GM21529 (cell line): Measurements from ENCODE around the gene ADAMTS2.

Experiments
- ATAC-seq: cut with Tn5 transposase; IDR thresholded peaks from one replicate; pipeline ENCODE4 v1.9.1; 2021; ENCODE audit not compliant: unreplicated experiment

The ADAMTS2 gene

DNA sequence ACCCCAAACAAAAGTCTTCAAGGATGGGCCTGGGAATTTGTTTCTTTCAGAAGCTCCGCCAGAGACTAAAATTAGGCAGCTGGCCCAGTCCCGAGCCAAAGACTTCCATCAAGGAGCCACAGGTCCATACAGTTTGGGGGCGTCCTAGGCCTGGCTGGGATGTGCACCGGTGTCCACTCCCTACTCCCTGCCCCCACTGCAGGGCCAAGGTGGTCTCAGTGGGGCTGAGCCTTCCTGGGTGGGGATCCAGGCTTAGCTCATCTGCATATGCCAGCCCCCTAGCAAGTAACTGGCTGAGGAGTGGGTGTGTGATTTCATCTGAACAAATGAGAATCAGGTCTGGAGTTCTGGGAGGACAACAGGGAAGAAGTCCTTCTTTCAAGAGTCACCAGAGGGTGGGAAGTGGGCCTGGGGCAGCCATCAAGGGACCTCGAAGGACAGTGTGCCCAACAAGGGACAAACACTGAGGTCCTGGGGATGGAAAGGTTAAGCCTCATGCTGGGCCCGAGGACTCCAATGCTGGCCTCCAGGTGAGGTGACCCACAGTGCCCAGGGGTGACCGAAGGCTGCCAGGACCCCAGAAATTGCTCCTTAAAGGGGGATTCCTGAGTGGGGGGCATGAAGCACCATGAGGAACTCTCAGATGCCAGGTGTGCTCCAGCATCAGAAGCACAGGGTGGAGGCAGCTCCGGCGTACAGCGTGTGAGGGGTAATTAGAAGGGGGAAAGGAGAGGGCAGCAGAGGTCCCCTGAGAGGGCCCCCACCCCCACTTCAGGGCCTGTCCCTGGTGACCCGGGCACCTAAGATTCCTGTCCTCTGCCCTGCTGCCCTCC, 193.8 kb downstream of the ADAMTS2 start:
- ATAC-seq = no peak

DNA sequence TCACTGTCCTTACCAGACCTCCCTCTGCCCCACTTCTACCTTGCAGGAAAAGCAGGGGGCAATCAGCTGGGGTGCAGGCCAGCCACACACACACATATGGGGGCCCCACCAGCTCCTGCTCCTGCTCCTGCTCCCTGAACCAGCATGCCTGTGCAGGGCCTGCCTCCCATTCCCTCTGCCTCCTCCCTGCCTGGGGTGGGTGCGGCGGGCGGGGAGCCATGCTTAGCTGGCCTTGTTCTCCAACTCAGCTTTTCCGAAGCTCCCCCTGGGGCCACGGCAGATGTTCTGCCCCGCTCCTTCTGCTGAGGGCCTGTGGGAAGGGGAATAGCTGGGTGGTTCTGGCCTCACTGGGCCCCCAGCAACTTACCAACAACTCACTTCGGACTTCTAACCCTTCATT, 195.2 kb downstream of the ADAMTS2 start:
- no peak for ATAC-seq

DNA sequence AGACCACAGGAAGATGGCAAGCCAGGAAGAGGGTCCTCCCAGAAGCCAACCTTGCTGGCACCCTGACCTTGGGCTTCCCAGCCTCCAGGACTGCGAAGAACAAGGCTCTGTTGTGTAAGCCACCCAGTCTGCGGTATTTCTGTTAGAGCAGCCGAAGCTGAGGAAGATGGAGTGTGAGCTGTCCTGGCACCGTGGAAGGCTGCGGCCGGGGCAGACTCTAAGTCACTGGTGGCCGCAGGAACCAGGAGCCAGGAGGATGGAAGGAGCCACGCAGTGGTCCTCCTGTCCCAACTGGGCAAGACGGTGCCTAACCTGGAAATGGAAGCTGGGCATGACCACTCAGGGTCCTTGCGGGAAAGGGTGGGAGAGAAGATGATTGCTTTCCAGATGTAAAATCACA, 196.0 kb downstream of the ADAMTS2 start:
- ATAC-seq = no peak

DNA sequence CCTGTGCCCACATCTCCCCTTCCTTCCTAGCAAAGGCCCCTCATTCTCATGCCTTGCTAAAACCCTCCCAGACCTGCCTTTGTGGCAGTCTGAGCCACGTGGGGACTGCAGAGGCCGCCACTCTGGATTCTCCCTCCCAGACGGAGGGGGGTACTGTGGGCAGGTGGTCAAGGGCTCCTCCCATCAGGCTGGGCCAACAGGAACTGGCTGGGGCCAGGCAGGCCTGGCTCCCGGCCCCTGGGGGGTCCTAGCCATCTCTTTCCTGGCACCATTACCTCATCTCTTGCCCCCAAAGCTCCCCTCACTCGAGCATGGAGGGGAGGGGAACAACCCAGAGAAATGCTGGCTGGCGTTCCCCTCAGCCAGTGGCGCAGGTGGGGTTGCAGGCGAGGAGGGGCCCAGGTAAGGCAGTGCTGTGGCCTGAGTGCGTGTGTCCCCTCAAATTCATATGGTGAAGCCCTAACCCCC, 196.5 kb downstream of the ADAMTS2 start:
- no peak for ATAC-seq

DNA sequence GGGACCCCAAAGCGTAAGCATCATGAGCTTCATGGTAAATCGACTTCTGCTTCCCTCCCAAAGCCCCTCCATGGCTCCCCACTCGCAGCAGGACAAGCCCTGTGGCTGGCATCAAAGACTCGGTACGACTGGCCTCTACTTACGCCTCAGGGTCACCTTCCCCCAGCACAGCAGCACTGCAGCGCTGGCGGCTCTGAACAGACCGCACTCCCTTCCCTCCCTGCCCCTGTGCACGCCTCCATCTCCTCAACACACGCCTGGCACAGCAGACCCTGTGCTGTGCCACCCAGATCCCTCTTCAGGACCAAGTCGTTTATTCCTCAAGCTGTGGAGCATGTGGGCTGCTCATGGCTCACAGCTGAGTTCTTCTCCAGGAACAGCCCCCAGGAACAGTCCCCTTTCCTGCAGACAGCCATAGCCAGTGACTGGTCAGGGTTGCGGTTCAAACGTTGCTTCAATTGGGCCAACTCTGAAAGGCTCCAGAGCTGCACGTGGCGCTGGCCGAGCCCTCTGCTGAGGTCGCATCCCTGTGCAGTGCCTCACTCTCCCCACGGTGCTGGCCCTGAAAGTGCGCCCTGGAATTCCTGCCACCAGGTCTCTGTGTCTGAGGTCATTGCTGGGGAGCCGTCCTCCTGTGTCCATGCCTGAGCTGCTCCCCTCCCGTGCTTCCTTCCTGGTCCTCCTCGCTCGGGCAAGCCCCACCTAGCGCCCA, 197.1 kb downstream of the ADAMTS2 start:
- no peak for ATAC-seq

DNA sequence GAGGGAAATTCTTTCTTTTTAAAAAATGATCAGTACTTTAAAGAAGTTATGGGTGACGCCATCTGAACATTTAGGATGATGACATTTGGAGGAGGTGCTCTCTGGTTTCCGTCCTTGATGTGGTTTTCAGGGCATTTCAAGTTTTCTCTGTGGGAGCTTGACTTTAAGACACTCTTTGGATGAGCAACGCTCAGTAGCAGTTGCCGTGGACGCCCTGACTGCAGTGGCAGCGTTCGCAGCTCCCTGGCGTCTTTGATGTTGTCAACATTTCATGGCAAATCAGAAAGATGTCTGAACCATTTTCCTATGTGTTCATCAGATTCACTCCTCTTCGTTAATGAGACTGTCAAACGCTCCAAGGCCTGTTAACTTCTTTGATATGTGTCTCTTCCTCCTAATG, 199.0 kb downstream of the ADAMTS2 start:
- no peak for ATAC-seq

DNA sequence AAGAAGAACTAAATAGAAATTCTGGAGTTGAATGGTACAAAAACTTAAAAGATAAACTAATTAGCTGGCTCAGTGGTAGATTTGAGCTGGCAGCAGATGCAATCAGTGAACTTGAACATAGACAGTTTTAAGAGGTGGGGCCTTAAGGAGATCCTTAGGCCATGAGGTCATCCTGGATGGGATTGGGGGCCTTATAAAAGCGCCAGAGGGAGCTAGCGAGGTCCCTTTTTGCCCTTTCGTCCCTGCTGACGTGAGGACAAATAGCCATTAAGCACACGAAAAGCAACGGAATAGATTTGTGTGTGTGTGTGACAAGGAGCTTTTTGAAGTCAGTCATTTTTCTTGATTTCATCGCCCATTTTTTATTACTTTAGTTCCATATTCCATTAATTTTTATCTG, 201.8 kb downstream of the ADAMTS2 start:
- ATAC-seq = no peak

DNA sequence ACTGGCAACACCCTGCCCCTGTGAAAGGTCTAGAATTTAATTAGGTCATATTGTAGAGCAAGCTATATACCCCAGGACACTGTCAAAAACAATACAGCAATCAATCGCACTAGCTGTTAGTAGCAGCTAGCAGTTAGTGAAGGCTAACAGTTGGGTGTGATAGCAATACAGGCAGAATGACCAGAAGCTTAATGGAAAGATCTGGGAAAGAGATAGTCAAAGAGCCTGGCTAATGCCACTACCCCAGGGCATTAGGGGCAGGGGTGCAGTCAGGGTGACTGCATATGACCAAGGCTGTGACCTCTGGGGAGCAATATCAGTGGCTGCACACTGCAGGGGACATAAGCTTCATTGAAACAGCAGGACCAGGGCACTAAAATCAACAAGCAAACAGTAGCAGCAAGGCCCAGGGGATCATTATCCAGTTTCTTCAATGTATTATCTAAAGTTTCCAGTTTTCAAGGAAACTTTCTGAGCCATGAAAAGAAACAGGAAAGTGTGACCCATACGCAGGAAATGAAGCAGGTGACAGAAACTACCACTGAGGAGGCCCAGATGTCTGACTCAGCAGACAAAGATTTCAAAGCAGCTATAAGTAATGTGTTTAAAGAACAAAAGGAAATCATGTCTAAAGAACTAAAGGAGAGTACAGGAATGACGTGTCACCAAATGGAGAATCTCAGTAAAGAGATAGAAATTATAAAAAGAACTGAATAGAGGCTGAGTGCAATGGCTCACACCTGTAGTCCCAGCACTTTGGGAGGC, 202.6 kb downstream of the ADAMTS2 start:
- no peak for ATAC-seq

DNA sequence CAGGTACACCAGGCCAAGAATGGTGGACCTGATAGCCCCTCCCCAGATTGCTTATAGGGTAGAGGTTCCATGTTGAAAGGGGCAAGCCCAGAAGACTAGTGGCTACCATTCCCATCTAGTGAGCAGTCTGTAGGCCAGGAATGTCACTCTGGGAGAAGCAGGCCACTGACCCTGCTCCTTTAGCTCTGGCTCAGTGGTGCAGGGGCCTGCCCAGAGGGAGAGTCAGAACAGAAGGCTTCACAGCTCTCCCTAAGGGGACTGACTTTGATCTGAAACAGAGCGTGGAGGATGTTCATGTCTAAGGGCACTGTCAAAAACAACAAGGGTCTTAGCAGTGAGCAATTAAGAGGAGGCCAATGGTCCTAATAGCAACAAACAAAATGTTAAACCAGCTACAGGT, 203.4 kb downstream of the ADAMTS2 start:
- no peak for ATAC-seq

DNA sequence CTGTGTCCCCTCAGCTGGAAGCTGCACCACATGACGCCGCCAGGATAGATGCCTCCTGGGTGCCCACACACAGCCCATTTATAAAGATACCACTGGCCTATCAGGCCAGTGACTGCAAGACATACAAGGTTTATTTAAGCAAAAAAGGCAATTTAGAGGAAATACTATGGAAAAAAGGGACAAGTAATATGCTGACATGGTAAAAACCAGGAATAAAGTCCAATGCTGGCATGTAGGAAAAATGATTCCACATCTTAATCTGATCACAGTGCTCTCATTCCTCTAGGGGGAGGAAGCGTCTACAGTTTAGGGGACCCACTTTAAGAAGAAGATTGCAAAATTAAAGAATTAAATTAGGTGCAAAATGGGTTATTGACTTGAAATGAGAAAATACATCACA, 205.0 kb downstream of the ADAMTS2 start:
- ATAC-seq = no peak

DNA sequence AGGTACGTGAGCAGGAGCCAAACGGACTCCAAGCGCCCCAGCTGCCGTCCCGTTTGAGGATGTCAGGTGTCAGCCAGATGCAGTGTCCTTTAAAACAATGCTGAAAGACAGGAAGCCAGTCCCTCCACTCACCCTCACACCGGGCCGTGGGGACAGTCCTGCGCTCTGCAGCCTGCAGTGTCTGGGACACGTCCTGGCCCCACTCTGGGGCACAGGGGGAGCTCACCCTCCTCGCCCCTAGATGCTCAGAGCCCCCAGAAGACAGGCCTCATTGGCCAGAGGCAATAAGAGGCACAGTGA, 205.4 kb downstream of the ADAMTS2 start:
- no peak for ATAC-seq

DNA sequence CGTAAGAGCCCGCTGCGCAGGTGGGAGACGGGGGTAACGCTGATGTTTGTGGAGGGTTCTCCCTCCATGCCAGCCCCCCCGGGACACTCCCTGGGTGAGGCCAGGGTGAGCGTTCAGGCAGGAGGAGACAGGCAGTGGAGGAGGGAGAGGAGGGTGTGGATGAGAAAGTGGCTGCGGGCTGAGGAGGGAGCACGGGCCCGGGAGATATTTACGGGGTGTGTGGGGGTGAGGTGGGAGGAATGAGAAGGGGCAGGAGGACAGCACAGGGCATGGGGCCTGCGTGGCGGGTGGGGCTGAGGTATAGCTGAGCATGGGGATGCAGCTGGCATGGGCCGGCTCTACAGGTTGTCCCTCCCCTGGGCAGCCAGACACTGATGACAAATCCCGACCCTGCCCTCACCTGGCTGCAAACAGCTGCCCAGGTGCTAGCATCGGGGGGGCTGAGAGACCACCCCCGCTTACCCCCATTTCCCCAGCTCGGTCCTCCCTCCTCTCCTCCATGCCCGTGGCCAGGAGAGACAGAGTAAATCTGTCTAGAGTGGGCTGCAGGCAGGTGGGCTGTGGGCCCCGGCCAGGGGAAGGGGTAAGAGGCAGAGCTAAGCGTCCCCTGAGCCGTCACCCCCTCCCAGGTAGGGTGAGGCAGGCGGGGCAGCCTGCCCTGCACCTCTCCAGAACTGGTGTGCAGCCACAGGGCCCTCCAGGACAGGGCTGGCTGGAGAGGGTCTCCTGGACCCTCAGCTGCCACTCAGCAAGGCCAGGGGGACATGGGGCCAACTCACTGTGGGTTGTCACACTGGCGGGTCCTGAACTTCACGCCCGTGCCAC, 205.9 kb downstream of the ADAMTS2 start:
- ATAC-seq = no peak

DNA sequence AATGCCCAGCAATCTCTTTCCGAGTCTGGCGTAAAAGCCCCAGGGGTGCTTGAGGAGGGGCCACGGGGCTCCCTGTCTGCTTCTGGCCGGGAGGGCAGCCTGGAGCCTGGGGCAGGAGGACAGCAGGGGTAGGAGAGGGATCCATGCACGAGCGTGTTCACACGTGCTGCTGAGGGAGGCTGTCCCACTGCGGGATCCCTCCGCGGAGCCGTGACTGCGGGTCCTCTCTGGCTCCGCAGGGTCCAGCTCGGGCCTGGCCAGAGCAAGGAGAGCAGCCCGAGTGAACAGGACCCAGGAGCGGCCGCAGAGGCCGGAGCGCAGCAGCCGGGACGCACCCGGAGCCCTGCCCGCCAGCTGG, 206.7 kb downstream of the ADAMTS2 start:
- ATAC-seq = no peak

DNA sequence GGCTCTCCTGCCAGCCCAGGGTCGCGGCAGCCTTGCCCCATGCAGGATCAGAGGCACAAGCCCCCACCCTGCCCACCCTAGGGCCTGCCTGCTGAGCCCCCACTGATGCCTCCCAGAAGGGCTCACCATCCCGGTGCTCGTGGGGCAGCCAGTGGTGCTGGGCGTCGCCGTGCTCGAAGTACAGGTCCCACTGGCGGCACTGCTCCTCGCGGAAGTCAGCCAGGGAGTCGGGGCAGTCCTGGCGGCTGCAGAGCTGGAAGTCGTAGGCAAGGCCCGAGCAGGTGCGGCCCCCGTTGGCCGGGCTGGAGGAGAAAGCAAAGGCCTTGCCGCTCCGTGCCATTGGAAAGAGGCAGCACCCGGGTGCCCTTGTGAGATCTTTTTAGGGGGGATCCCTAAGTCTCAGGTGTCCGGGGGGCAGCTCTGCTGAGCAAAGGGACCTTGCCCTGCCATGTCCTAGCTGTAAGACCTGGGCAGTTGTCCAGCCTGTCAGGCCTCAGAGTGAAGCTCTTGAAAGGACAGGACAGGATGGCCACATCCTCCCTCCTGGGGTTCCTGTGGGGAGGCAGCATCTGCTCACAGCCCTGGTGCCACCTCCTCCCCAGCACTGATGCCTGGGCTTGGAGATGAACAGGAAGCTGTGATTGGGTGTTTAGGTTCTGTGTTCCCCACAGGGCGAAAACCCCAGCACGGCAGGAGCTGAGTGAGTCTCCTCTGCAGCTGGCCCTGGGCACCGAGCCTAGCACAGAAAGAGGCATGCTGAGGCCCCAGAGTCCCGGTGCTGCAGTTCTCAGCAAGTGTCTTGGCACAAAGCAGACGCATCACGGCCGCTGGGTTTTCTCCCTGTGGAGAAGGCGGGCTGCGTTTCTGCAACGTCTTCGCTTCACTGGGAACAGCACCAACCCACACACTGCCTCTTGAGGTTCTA, 207.4 kb downstream of the ADAMTS2 start:
- ATAC-seq = no peak

DNA sequence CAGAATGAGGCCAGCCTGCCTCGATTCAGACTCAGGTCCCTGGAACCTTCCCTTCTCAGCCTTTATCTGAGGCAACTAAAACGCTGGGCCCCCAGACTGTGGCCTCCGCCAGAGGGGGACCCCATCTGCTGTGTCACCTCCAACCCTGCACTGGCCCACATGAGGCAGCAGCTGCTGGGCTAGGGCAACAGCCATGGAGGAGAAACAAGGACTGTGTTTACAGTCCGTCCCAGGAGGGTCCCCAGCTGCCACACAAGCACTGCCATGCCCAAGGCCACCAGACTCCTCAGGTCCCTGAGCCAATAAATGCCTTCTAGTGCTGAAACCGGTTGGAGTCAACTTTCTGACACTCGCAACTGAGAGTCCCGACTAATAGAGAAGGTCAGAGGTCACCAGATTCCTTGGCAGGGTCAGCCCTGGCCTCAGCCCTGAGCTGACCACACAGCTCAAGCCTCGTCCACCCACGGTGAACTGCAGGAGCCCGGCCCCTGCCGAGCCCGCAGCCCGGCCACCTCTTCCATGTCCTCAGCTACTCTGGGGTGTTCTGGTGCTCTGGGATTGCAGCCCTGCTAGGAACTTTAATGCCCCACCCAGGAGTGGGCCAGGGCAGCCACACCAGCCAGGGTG, 208.1 kb downstream of the ADAMTS2 start:
- no peak for ATAC-seq

DNA sequence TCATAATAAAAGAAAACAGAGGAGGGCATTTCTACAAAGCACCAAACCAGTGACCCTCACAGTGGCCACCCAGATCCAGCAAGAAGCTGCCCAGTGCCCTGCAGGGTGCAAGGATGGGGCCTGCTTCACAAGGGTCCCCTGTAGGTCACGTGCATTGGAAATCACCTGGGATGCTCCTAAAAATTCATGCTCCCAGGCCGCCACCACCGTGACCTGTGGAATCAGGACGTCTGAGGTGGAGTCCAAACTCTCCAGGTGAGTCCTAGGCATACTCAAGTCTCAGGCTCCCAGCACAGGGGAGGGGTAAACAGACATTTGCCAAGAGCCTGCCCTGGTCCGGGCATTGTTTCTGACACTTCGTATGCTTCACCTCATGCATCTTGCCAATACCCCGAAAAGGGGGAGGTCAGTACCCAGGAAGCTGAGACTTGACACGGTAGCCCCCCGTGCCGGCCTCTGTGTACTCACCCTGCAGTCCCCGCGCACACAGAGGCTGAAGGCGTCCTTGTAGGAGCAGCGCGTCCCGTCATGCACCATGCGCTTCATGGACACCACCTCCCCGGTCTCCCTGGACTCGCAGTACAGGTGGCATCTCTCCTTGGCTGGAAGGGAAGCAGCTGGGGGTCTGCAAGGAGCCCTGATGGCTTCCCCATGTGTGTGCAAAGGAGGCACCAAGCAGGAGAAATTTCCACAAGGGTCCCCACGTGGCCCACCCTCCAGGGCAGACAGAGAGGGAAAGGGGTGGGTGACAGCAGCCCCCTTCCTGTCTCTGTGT, 209.6 kb downstream of the ADAMTS2 start:
- no peak for ATAC-seq

DNA sequence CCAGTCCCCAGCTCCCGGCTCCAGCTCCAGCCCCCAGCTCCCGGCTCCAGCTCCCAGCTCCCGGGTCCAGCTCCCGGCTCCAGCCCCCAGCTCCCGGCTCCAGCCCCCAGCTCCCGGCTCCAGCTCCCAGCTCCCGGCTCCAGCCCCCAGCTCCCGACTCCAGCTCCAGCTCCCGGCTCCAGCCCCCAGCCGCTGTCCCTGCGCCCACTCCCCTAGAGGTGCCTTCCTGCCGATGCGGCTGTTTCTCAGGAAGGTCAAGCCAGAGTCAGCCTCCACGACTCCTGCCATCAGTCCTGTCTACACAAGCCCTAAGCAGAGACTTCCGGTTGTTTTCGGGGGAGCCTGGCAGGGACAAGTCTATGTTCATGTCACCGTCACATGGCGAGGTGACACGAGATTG, 210.3 kb downstream of the ADAMTS2 start:
- no peak for ATAC-seq

DNA sequence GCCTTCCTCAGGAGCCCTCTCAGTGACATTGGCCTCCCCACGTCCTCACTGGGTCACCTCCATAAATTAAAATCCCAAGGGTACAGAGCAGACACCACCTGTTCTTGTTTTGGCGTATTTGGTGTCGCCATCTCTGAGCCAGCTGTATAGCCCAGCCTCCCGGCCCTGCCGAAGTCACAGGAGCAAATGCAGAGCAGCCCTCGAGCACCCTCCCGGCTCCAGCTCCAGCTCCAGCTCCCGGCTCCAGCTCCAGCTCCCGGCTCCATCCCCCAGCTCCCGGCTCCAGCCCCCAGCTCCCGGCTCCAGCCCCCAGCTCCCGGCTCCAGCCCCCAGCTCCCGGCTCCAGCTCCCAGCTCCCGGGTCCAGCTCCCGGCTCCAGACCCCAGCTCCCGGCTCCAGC, 210.8 kb downstream of the ADAMTS2 start:
- no peak for ATAC-seq
